ENCODE results near the gene RASA3.

DNA sequence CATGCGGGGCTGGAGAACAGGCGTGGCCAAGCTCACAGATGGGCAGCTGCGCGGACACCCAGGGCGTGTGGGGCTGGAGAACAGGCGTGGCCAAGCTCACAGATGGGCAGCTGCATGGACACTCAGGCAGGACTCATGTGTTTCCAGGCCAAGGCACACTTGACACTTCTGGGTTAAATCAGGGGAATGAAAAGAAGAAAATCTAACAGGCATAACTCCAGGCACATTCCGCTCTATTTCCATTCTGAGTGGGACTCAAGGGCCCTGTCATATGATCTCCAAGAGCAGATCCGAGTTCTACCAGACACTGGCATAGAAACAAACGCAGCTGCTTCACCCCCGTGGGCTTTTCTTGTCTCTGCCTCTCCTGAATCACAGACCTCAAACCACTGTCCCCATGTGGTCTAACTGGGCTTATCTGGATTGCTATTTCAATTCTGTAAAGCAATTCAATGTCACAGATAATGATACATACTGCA, 141.2 kb downstream of the RASA3 start:
- TF ChIP-seq, protein P1, sequence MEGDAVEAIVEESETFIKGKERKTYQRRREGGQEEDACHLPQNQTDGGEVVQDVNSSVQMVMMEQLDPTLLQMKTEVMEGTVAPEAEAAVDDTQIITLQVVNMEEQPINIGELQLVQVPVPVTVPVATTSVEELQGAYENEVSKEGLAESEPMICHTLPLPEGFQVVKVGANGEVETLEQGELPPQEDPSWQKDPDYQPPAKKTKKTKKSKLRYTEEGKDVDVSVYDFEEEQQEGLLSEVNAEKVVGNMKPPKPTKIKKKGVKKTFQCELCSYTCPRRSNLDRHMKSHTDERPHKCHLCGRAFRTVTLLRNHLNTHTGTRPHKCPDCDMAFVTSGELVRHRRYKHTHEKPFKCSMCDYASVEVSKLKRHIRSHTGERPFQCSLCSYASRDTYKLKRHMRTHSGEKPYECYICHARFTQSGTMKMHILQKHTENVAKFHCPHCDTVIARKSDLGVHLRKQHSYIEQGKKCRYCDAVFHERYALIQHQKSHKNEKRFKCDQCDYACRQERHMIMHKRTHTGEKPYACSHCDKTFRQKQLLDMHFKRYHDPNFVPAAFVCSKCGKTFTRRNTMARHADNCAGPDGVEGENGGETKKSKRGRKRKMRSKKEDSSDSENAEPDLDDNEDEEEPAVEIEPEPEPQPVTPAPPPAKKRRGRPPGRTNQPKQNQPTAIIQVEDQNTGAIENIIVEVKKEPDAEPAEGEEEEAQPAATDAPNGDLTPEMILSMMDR (IDR thresholded peaks at IDR 0.05; ENCODE audit: borderline replicate concordance, extremely low read depth, low read length, poor library complexity, severe bottlenecking) = no peak
- TF ChIP-seq EZH2 (IDR thresholded peaks at IDR 0.05; ENCODE audit: borderline replicate concordance, low read depth, low read length, severe bottlenecking) = no peak

Measured in DND-41 (cell line).